IMR-90 (cell line): Measurements from ENCODE around the gene HNRNPR. TPM values are rescaled to one million over a fixed set of nuclear protein-coding genes. Genes with fewer than 3 reads are reported as not detected.

ENCODE experiments used
- ATAC-seq: fragments of 200-7000 bp; cut with Tn5 transposase; 2 replicates; pipeline ENCODE4 v1.9.1; 2020; ENCODE audit warnings: low read depth, mild to moderate bottlenecking, moderate library complexity
- BruUV-seq: library from RNA; stranded (reverse); fragments of 400-500 nt; replicated peaks from 2 replicates; lab custom pipeline; 2021; lab: Mats Ljungman, UMichigan
- CTCF ChIA-PET: fragments of 300-600 bp; formaldehyde crosslinking; extraction: SDS; loops from one replicate; lab custom pipeline; 2021; ENCODE audit warnings: antibody characterized with exemption; lab: Yijun Ruan, JAX
- POLR2A ChIA-PET: fragments of 300-600 bp; sonication (Branson Sonifier 250); formaldehyde crosslinking; loops from one replicate; lab custom pipeline; 2022; ENCODE audit warnings: antibody characterized with exemption; ENCODE audit not compliant: unreplicated experiment; lab: Charles Lee
- DNase-seq: peaks from one replicate; pipeline ENCODE4 v3.0.0; 2013
- H2AFZ ChIP-seq: replicated peaks from 2 replicates; pipeline ENCODE3; 2013; ENCODE audit warnings: low read length, mild to moderate bottlenecking; ENCODE audit not compliant: poor library complexity
- H2AK5ac ChIP-seq: 2 replicates; pipeline ENCODE4 v1.6.1; 2013; ENCODE audit warnings: low read depth, low read length, inconsistent platforms
- H2AK9ac ChIP-seq: replicated peaks from 2 replicates; pipeline ENCODE3; 2013; ENCODE audit warnings: mild to moderate bottlenecking, low read depth, low read length, moderate library complexity; ENCODE audit not compliant: poor library complexity
- H2BK120ac ChIP-seq: 2 replicates; pipeline ENCODE4 v1.6.1; 2013; ENCODE audit warnings: low read depth, low read length, inconsistent platforms
- H2BK15ac ChIP-seq: 3 replicates; pipeline ENCODE4 v1.6.1; 2013; ENCODE audit warnings: low read depth, low read length, inconsistent platforms
- H2BK20ac ChIP-seq: 2 replicates; pipeline ENCODE4 v1.6.1; 2013; ENCODE audit warnings: low read depth, mild to moderate bottlenecking, inconsistent platforms, low read length, moderate library complexity
- H2BK5ac ChIP-seq: 2 replicates; pipeline ENCODE4 v1.6.1; 2013; ENCODE audit warnings: mild to moderate bottlenecking, low read depth, low read length, inconsistent platforms; ENCODE audit not compliant: poor library complexity, severe bottlenecking
- H3K14ac ChIP-seq: replicated peaks from 2 replicates; pipeline ENCODE4 v1.6.1; 2013; ENCODE audit warnings: low read depth, low read length, inconsistent platforms
- H3K18ac ChIP-seq: 2 replicates; pipeline ENCODE4 v1.6.1; 2013; ENCODE audit warnings: low read depth, low read length, control low read depth
- H3K23ac ChIP-seq: 2 replicates; pipeline ENCODE4 v1.6.1; 2013; ENCODE audit warnings: low read depth, low read length, inconsistent platforms
- H3K27ac ChIP-seq: 2 replicates; pipeline ENCODE4 v1.5.1; 2013; ENCODE audit warnings: mild to moderate bottlenecking, control low read depth, low read length; ENCODE audit not compliant: insufficient read depth
- H3K27me3 ChIP-seq: 2 replicates; pipeline ENCODE4 v1.6.1; 2013; ENCODE audit warnings: low read length; ENCODE audit not compliant: control insufficient read depth, insufficient read depth
- H3K36me3 ChIP-seq: 2 replicates; pipeline ENCODE4 v1.6.1; 2013; ENCODE audit warnings: low read length, mixed read lengths; ENCODE audit not compliant: control insufficient read depth, insufficient read depth
- H3K4ac ChIP-seq: 2 replicates; pipeline ENCODE4 v1.6.1; 2013; ENCODE audit warnings: low read depth, low read length, inconsistent platforms
- H3K4me1 ChIP-seq: 2 replicates; pipeline ENCODE4 v1.6.1; 2013; ENCODE audit warnings: low read length, mixed read lengths; ENCODE audit not compliant: control insufficient read depth, insufficient read depth
- H3K4me2 ChIP-seq: 2 replicates; pipeline ENCODE4 v1.6.1; 2013; ENCODE audit warnings: low read depth, mild to moderate bottlenecking, control low read depth, low read length, moderate library complexity
- H3K4me3 ChIP-seq: 2 replicates; pipeline ENCODE4 v1.5.1; 2013; ENCODE audit warnings: low read depth, mild to moderate bottlenecking, control low read depth, low read length, moderate library complexity; ENCODE audit not compliant: insufficient read depth
- H3K56ac ChIP-seq: 2 replicates; pipeline ENCODE4 v1.6.1; 2013; ENCODE audit warnings: low read length, inconsistent platforms; ENCODE audit not compliant: insufficient read depth; ENCODE audit errors: extremely low read depth
- H3K79me1 ChIP-seq, 2 experiments: 2 replicates each; pipeline ENCODE4 v1.6.1; 2013; ENCODE audit warnings: low read length in 2 of 2, inconsistent platforms in 1 of 2, low read depth in 1 of 2
- H3K9ac ChIP-seq: 2 replicates; pipeline ENCODE4 v1.6.1; 2013; ENCODE audit warnings: low read depth, low read length, control low read depth
- H3K9me1 ChIP-seq: 2 replicates; pipeline ENCODE4 v1.6.1; 2013; ENCODE audit warnings: low read length, inconsistent platforms; ENCODE audit not compliant: insufficient read depth
- H3K9me3 ChIP-seq: 2 replicates; pipeline ENCODE4 v1.6.1; 2013; ENCODE audit warnings: low read length; ENCODE audit not compliant: control insufficient read depth, insufficient read depth
- H4K20me1 ChIP-seq: 2 replicates; pipeline ENCODE4 v1.6.1; 2013; ENCODE audit warnings: low read length, inconsistent platforms; ENCODE audit not compliant: insufficient read depth
- H4K5ac ChIP-seq: 2 replicates; pipeline ENCODE4 v1.6.1; 2013; ENCODE audit warnings: mild to moderate bottlenecking, low read depth, low read length, control low read depth
- H4K8ac ChIP-seq, 2 experiments: 2 replicates each; pipeline ENCODE4 v1.6.1; 2013; ENCODE audit warnings: low read depth in 2 of 2, low read length in 2 of 2, control low read depth in 1 of 2, inconsistent platforms in 1 of 2
- H4K91ac ChIP-seq: 2 replicates; pipeline ENCODE4 v1.6.1; 2013; ENCODE audit warnings: low read depth, low read length, inconsistent platforms; ENCODE audit not compliant: insufficient read depth
- BHLHE40 ChIP-seq: fragments of 150-350 bp; IDR thresholded peaks from 2 replicates; pipeline ENCODE4 v1.6.1; 2016; ENCODE audit warnings: mild to moderate bottlenecking, low read depth, low read length
- CEBPB ChIP-seq: IDR thresholded peaks from 2 replicates; pipeline ENCODE4 v1.6.1; 2012; ENCODE audit warnings: low read depth, low read length, improper control_type of control experiment
- CHD1 ChIP-seq: IDR thresholded peaks from 2 replicates; pipeline ENCODE4 v1.6.1; 2012; ENCODE audit warnings: low read depth, low read length, improper control_type of control experiment
- ELK1 ChIP-seq: fragments of 150-350 bp; IDR thresholded peaks from 2 replicates; pipeline ENCODE4 v1.6.1; 2016; ENCODE audit warnings: low read depth, mild to moderate bottlenecking, low read length, moderate library complexity, borderline replicate concordance
- FOS ChIP-seq: fragments of 150-350 bp; IDR thresholded peaks from 2 replicates; pipeline ENCODE4 v1.6.1; 2016; ENCODE audit warnings: low read depth, low read length
- MAFK ChIP-seq: IDR thresholded peaks from 2 replicates; pipeline ENCODE4 v1.6.1; 2012; ENCODE audit warnings: low read depth, low read length, improper control_type of control experiment
- MAZ ChIP-seq: IDR thresholded peaks from 2 replicates; pipeline ENCODE4 v1.6.1; 2012; ENCODE audit warnings: low read depth, mild to moderate bottlenecking, low read length, improper control_type of control experiment, moderate library complexity, borderline replicate concordance
- MXI1 ChIP-seq: IDR thresholded peaks from 2 replicates; pipeline ENCODE4 v1.6.1; 2012; ENCODE audit warnings: low read depth, mild to moderate bottlenecking, low read length, moderate library complexity, borderline replicate concordance
- NFE2L2 ChIP-seq: fragments of 150-350 bp; IDR thresholded peaks from 2 replicates; pipeline ENCODE4 v1.6.1; 2016; ENCODE audit warnings: low read depth, mild to moderate bottlenecking, low read length
- POLR2A ChIP-seq: IDR thresholded peaks from 2 replicates; pipeline ENCODE4 v1.6.1; 2012; ENCODE audit warnings: mild to moderate bottlenecking, low read depth, low read length
- RAD21 ChIP-seq: IDR thresholded peaks from 2 replicates; pipeline ENCODE4 v1.6.1; 2012; ENCODE audit warnings: low read length, improper control_type of control experiment
- RCOR1 ChIP-seq: IDR thresholded peaks from 2 replicates; pipeline ENCODE4 v1.6.1; 2012; ENCODE audit warnings: mild to moderate bottlenecking, low read length, improper control_type of control experiment; ENCODE audit not compliant: insufficient replicate concordance
- RFX5 ChIP-seq: IDR thresholded peaks from 2 replicates; pipeline ENCODE4 v1.8.0; 2012; ENCODE audit warnings: low read depth, mild to moderate bottlenecking, low read length, moderate library complexity
- SMC3 ChIP-seq: fragments of 150-350 bp; IDR thresholded peaks from 2 replicates; pipeline ENCODE4 v1.6.1; 2016; ENCODE audit warnings: low read depth, mild to moderate bottlenecking, antibody characterized with exemption, low read length, moderate library complexity
- WGBS, 2 experiments: methylation state at CpG; one replicate each; pipeline versions ENCODE4 v1.1.5 to v1.1.7; 2013; ENCODE audit warnings: missing lambda C conversion rate in 2 of 2; ENCODE audit not compliant: insufficient read length in 1 of 2; ENCODE audit errors: extremely low coverage in 2 of 2; 5-methylcytosine and 5-hydroxymethylcytosine counted together
- dilution Hi-C: fragments of 300-500 bp; cut with HindIII; formaldehyde crosslinking; loops from one replicate; pipeline ENCODE4 v1.14.3; 2018; ENCODE audit warnings: low sequenced_read_pairs; ENCODE audit not compliant: unreplicated experiment
- in situ Hi-C: fragments of 300-500 bp; cut with MboI; formaldehyde crosslinking; loops from 3 replicates; pipeline ENCODE4 v1.14.3; 2019; ENCODE audit warnings: low sequenced_read_pairs, inconsistent platforms, mixed read lengths
- intact Hi-C: fragments of 100-400 bp; cut with micrococcal nuclease; formaldehyde crosslinking; loops from 2 replicates; pipeline ENCODE4 v1.10.0; 2022
- polyA plus RNA-seq, 3 experiments: library from polyadenylated mRNA; depleted of rRNA; stranded (reverse); fragments of >200 nt; gene quantifications; 2 replicates each; pipeline ENCODE4 v1.2.3, GENCODE V29; 2012; ENCODE audit warnings: low replicate concordance in 1 of 3
- total RNA-seq: library from RNA; depleted of rRNA; stranded (reverse); fragments of >200 nt; gene quantifications from 2 replicates; pipeline ENCODE4 v1.2.3, GENCODE V29; 2012
- TF ChIP-seq, protein P1 (sequence below): fragments of 150-350 bp; IDR thresholded peaks from 2 replicates; pipeline ENCODE4 v1.6.1; 2017; ENCODE audit warnings: mild to moderate bottlenecking, antibody characterized with exemption, low read length, low read depth
- TF ChIP-seq, protein P2 (sequence below): conservative IDR thresholded peaks from 2 replicates; pipeline ENCODE4 v1.5.1; 2012; ENCODE audit warnings: mild to moderate bottlenecking, low read depth, low read length, improper control_type of control experiment

Gene HNRNPR
- total and polyA plus RNA-seq, 2 of the 4 experiments (the other 2 are of a cell fraction): 99.7 to 111 TPM

- no peak overlapping the region for H2BK20ac ChIP-seq
- no peak overlapping the region for H3K56ac ChIP-seq
- H3K4me2 ChIP-seq: no peak overlapping the region
- no peak overlapping the region for H4K91ac ChIP-seq
- H2AK9ac ChIP-seq: no peak overlapping the region
- H3K79me1 ChIP-seq: peaks cover 40 to 54% of the 10 kb centered on the region in 2 experiments
- H3K9me1 ChIP-seq: peaks cover 9% of the 10 kb centered on the region
- dilution Hi-C loops: no loop called here
- no peak overlapping the region for H4K8ac ChIP-seq
- DNase-seq (no peak), ATAC-seq (no peak)
- no peak overlapping the region for H2BK5ac ChIP-seq
- H3K9ac ChIP-seq: no peak overlapping the region
- ChIA-PET CTCF (no interaction called here), POLR2A (no interaction called here)
- H3K36me3 ChIP-seq: peaks cover 32% of the 10 kb centered on the region
- no peak overlapping the region for H2AK5ac ChIP-seq
- no peak overlapping the region for H3K4ac ChIP-seq
- TF ChIP-seq RAD21 (no peak), FOS (no peak), SMC3 (no peak), MXI1 (no peak), NFE2L2 (no peak), MAZ (no peak), BHLHE40 (no peak), CEBPB (no peak), RFX5 (no peak), ELK1 (no peak), POLR2A (no peak), RCOR1 (no peak), MAFK (no peak), CHD1 (no peak)
- TF ChIP-seq, protein P1, sequence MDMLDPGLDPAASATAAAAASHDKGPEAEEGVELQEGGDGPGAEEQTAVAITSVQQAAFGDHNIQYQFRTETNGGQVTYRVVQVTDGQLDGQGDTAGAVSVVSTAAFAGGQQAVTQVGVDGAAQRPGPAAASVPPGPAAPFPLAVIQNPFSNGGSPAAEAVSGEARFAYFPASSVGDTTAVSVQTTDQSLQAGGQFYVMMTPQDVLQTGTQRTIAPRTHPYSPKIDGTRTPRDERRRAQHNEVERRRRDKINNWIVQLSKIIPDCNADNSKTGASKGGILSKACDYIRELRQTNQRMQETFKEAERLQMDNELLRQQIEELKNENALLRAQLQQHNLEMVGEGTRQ: no peak
- TF ChIP-seq, protein P2, sequence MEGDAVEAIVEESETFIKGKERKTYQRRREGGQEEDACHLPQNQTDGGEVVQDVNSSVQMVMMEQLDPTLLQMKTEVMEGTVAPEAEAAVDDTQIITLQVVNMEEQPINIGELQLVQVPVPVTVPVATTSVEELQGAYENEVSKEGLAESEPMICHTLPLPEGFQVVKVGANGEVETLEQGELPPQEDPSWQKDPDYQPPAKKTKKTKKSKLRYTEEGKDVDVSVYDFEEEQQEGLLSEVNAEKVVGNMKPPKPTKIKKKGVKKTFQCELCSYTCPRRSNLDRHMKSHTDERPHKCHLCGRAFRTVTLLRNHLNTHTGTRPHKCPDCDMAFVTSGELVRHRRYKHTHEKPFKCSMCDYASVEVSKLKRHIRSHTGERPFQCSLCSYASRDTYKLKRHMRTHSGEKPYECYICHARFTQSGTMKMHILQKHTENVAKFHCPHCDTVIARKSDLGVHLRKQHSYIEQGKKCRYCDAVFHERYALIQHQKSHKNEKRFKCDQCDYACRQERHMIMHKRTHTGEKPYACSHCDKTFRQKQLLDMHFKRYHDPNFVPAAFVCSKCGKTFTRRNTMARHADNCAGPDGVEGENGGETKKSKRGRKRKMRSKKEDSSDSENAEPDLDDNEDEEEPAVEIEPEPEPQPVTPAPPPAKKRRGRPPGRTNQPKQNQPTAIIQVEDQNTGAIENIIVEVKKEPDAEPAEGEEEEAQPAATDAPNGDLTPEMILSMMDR: no peak
- H2BK15ac ChIP-seq: no peak overlapping the region
- no peak overlapping the region for H2BK120ac ChIP-seq
- H3K9me3 ChIP-seq: peaks cover 26% of the 10 kb centered on the region
- no peaks in the 10 kb centered on the region for H4K20me1 ChIP-seq
- H3K27ac ChIP-seq: no peak overlapping the region
- intact Hi-C loops: no loop called here
- H3K4me3 ChIP-seq: no peak overlapping the region
- no peaks in the 10 kb centered on the region for H3K27me3 ChIP-seq
- no peak overlapping the region for H3K23ac ChIP-seq
- H3K14ac ChIP-seq: no peak overlapping the region
- no TSS peak for BruUV-seq
- H2AFZ ChIP-seq: no peak overlapping the region
- 100% methylated on average over 1 of the region's 5 CpGs; no CpG with 5 or more reads in 1 of the 2 experiments for whole genome bisulfite sequencing, 2 experiments
- in situ Hi-C loops: no loop called here
- no peak overlapping the region for H4K5ac ChIP-seq
- no peak overlapping the region for H3K18ac ChIP-seq
- H3K4me1 ChIP-seq: peaks cover 15% of the 10 kb centered on the region
These were observed 22.5 kb upstream of the HNRNPR start for GRCh38 chr1:23366598-23366997.
